HG03520 (cell line): ENCODE data around the gene PPP1R3F.
"Not testable (repeated sequence)": the region's sequence is repeated elsewhere in the genome, so short reads cannot be mapped to it uniquely, and the experiment has no call there.

ENCODE experiments used
- ATAC-seq: cut with Tn5 transposase; IDR thresholded peaks from one replicate; pipeline ENCODE4 v1.9.1; 2021; ENCODE audit warnings: mild to moderate bottlenecking, moderate library complexity; ENCODE audit not compliant: unreplicated experiment

Gene PPP1R3F

GRCh38 chrX:49310371-49310770 lies 40.8 kb downstream of the PPP1R3F start:
- no peak for ATAC-seq

GRCh38 chrX:49312176-49312575 lies 42.6 kb downstream of the PPP1R3F start:
- no peak for ATAC-seq

GRCh38 chrX:49316085-49316484 lies 46.5 kb downstream of the PPP1R3F start:
- ATAC-seq, result no peak

- ATAC-seq, result not testable (repeated sequence)
Measured at GRCh38 chrX:49321737-49322136, 52.1 kb downstream of the PPP1R3F start, which contains the start of gene GAGE12J. TSS of gene GAGE12J (plus strand) at chrX:49322037. CDS start at chrX:49323194, 1,157 bp downstream.

- not testable (repeated sequence) for ATAC-seq
Measured at GRCh38 chrX:49322266-49322665, 52.7 kb downstream of the PPP1R3F start.

GRCh38 chrX:49323735-49324134 lies 54.1 kb downstream of the PPP1R3F start:
- ATAC-seq, result not testable (repeated sequence)

- not testable (repeated sequence) for ATAC-seq
Measured at GRCh38 chrX:49330421-49330820, 60.8 kb downstream of the PPP1R3F start.

GRCh38 chrX:49331282-49331681 lies 61.7 kb downstream of the PPP1R3F start, which contains the start of gene GAGE13:
TSS of gene GAGE13 (plus strand) at chrX:49331582. CDS start at chrX:49332738, 1,156 bp downstream.
- not testable (repeated sequence) for ATAC-seq

GRCh38 chrX:49331841-49332240 lies 62.2 kb downstream of the PPP1R3F start:
- not testable (repeated sequence) for ATAC-seq
